Spleen (tissue), 11 donors: ENCODE data around the gene TTC7B. TPM values are rescaled to one million over a fixed set of nuclear protein-coding genes. Genes with fewer than 3 reads are reported as not detected.

Source experiments
- DNase-seq: peaks from one replicate; pipeline ENCODE4 v3.0.0-alpha.2; 2020
- H3K27ac ChIP-seq, 8 donors: fragments of 200-600 bp; sonication (generic) in 7 of 8; 1 replicate in 4 of 8; 2 replicates in 4 of 8; pipeline versions ENCODE4 v1.5.0 to v1.8.0; 2016 to 2021; ENCODE audit warnings: inconsistent platforms in 4 of 8, mild to moderate bottlenecking in 4 of 8, moderate library complexity in 1 of 8
- H3K27me3 ChIP-seq, 7 donors: fragments of 200-600 bp; sonication (generic) in 6 of 7; replicated peaks in 1 of 7; 1 replicate in 4 of 7; 2 replicates in 3 of 7; pipeline versions ENCODE4 v1.5.0 to v1.8.0; 2016 to 2021; ENCODE audit warnings: inconsistent platforms in 3 of 7, mild to moderate bottlenecking in 1 of 7
- H3K36me3 ChIP-seq, 6 donors: fragments of 200-600 bp; sonication (generic) in 5 of 6; 1 replicate in 4 of 6; 2 replicates in 2 of 6; pipeline versions ENCODE4 v1.5.0 to v1.8.0; 2016 to 2021; ENCODE audit warnings: inconsistent platforms in 2 of 6
- H3K4me1 ChIP-seq, 6 donors: fragments of 200-600 bp; sonication (generic) in 5 of 6; 1 replicate in 3 of 6; 2 replicates in 3 of 6; pipeline versions ENCODE4 v1.5.0 to v1.8.0; 2016 to 2021; ENCODE audit warnings: inconsistent platforms in 3 of 6
- H3K4me3 ChIP-seq, 8 donors: fragments of 200-600 bp; sonication (generic) in 7 of 8; 1 replicate in 4 of 8; 2 replicates in 4 of 8; pipeline versions ENCODE4 v1.5.0 to v1.8.0; 2016 to 2021; ENCODE audit warnings: inconsistent platforms in 4 of 8, mild to moderate bottlenecking in 4 of 8, moderate library complexity in 2 of 8
- H3K9me3 ChIP-seq, 8 donors: fragments of 200-600 bp; sonication (generic) in 7 of 8; 1 replicate in 4 of 8; 2 replicates in 4 of 8; pipeline versions ENCODE4 v1.5.0 to v1.8.0; 2016 to 2021; ENCODE audit warnings: inconsistent platforms in 4 of 8
- POLR2A ChIP-seq, 3 donors: fragments of 450-650 bp; IDR thresholded peaks; one replicate each; pipeline ENCODE4 v1.5.1; 2017; ENCODE audit warnings: antibody characterized with exemption in 3 of 3, mild to moderate bottlenecking in 1 of 3
- POLR2AphosphoS5 ChIP-seq, 3 donors: sonication (generic); formaldehyde crosslinking; IDR thresholded peaks; one replicate each; pipeline ENCODE4 v1.5.1; 2017; ENCODE audit warnings: antibody characterized with exemption in 3 of 3
- WGBS, 5 donors: extraction: QIAGEN DNeasy Blood & Tissue Kit in 3 of 5; methylation state at CpG; one replicate each; pipeline versions ENCODE4 v1.1.5 to v1.1.7; 2013 to 2018; 5-methylcytosine and 5-hydroxymethylcytosine counted together
- intact Hi-C: fragments of 100-400 bp; cut with DNase I; formaldehyde crosslinking; loops from one replicate; pipeline ENCODE4 v1.15.0; 2023; ENCODE audit warnings: low total_unique reads
- polyA plus RNA-seq, 3 donors: library from polyadenylated mRNA; stranded (reverse); fragments of 200-250 nt; gene quantifications; one replicate each; pipeline ENCODE4 v1.2.1, GENCODE V29; 2013
- total RNA-seq, 7 donors: library from RNA; depleted of rRNA in 3 of 7; stranded (reverse); fragments of >200 nt in 3 of 7; fragmentation: NEBNext Ultra II Directional in 4 of 7; extraction: Animal tissue kit (Norgen Biotek cat#: 25700) in 4 of 7; gene quantifications; one replicate each; pipeline versions ENCODE4 v1.1.0 to v1.2.1, GENCODE V29; 2016 to 2021
- TF ChIP-seq, protein P1 (sequence below), 11 experiments: fragments of 200-600 bp in 7 of 11; fragments of 450-650 bp in 4 of 11; sonication (generic) in 4 of 11; IDR thresholded peaks in 8 of 11; conservative IDR thresholded peaks in 3 of 11; 1 replicate in 7 of 11; 2 replicates in 4 of 11; pipeline versions ENCODE4 v1.4.0 to v1.8.0; 2016 to 2021; ENCODE audit warnings: antibody characterized with exemption in 11 of 11, inconsistent platforms in 4 of 11, mild to moderate bottlenecking in 1 of 11
- donor health status: healthy with polysubstance abuse.
- donor health status: DM: no; HTN: no; CAD: no; lungs with moderate emphysema.
- donor health status: DM: no; HTN: no; CAD: no.
- donor health status: Bipolar disorder and iron deficiency.
- donor health status: healthy.
- donor health status: DM: no; HTN: no; CAD: no.
- donor health status: DM: yes; HTN: yes; CAD: no.

The TTC7B gene
- total and polyA plus RNA-seq, 10 donors, result 6.6 to 98.4 (median 62.6) TPM

- 91 to 97% (median 93%) methylated on average over 3 of the region's 3 CpGs for WGBS, 5 donors
- Histone ChIP-seq H3K9me3 (no peaks in the 10 kb centered on the region), H3K36me3 (peaks cover 0 to 46% (median 11%) of the 10 kb centered on the region in 6 donors), H3K27ac (no peak overlapping the region), H3K4me3 (no peak overlapping the region), H3K27me3 (no peaks in the 10 kb centered on the region), H3K4me1 (peaks cover 0 to 10% (median 0%) of the 10 kb centered on the region in 6 donors)
- intact Hi-C loops, result no loop called here
- DNase-seq, result no peak
- no peak for TF ChIP-seq POLR2A (IDR thresholded peaks at IDR 0.05)
- no peak for TF ChIP-seq POLR2AphosphoS5 (IDR thresholded peaks at IDR 0.05)
- TF ChIP-seq, protein P1, sequence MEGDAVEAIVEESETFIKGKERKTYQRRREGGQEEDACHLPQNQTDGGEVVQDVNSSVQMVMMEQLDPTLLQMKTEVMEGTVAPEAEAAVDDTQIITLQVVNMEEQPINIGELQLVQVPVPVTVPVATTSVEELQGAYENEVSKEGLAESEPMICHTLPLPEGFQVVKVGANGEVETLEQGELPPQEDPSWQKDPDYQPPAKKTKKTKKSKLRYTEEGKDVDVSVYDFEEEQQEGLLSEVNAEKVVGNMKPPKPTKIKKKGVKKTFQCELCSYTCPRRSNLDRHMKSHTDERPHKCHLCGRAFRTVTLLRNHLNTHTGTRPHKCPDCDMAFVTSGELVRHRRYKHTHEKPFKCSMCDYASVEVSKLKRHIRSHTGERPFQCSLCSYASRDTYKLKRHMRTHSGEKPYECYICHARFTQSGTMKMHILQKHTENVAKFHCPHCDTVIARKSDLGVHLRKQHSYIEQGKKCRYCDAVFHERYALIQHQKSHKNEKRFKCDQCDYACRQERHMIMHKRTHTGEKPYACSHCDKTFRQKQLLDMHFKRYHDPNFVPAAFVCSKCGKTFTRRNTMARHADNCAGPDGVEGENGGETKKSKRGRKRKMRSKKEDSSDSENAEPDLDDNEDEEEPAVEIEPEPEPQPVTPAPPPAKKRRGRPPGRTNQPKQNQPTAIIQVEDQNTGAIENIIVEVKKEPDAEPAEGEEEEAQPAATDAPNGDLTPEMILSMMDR (IDR thresholded peaks at IDR 0.05 in 8 of 11, conservative IDR thresholded peaks at IDR 0.05 in 3 of 11), result no peak
Measured at GRCh38 chr14:90649557-90650135, 166.6 kb downstream of the TTC7B start.

- Histone ChIP-seq H3K27me3 (no peaks in the 10 kb centered on the region), H3K9me3 (no peaks in the 10 kb centered on the region), H3K27ac (no peak overlapping the region), H3K4me1 (peaks cover 0 to 15% (median 0%) of the 10 kb centered on the region in 6 donors), H3K4me3 (no peak overlapping the region), H3K36me3 (peaks cover 0 to 45% (median 10%) of the 10 kb centered on the region in 6 donors)
- intact Hi-C loops, result no loop called here
- WGBS, 5 donors, result 30 to 73% (median 54%) methylated on average over 4 of the region's 4 CpGs
- DNase-seq, result no peak
- TF ChIP-seq, protein P1 (IDR thresholded peaks at IDR 0.05 in 8 of 11, conservative IDR thresholded peaks at IDR 0.05 in 3 of 11), result no peak
- TF ChIP-seq POLR2AphosphoS5 (IDR thresholded peaks at IDR 0.05) (no peak), POLR2A (IDR thresholded peaks at IDR 0.05) (no peak)
Measured at GRCh38 chr14:90649083-90649482, 167.1 kb downstream of the TTC7B start.

- DNase-seq, result no peak
Measured at GRCh38 chr14:90648421-90648820, 167.8 kb downstream of the TTC7B start.

DNA sequence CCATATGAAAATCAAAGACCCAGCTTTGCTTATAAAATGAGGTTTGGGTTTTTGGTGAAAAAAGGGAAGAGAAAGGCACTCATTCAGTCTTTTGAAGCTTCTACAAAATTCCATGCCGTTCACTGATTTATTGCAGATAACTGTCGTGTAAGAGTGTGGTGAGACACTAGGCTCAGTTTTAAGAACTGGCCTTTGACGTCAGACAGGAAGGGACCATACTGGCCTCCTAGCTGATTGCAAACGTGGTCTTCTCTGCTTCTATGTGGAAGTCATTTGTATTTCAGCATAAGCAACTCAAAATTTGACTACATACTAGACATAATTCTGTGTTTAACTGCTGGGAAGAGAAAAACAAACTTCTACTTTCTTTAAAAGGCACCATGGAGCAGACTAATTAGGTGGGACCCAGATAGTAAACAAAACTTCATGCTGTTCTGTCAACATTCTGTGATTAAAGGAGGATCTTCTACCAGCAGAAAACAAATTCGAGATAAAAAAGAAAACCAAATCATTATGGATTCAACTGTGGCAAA, 168.7 kb downstream of the TTC7B start:
- H3K4me1 ChIP-seq, result peaks cover 0 to 15% (median 0%) of the 10 kb centered on the region in 6 donors
- no peak overlapping the region for H3K27ac ChIP-seq
- no peak for TF ChIP-seq POLR2AphosphoS5 (IDR thresholded peaks at IDR 0.05)
- TF ChIP-seq, protein P1 (IDR thresholded peaks at IDR 0.05 in 8 of 11, conservative IDR thresholded peaks at IDR 0.05 in 3 of 11), result no peak
- no peak for TF ChIP-seq POLR2A (IDR thresholded peaks at IDR 0.05)
- no peak for DNase-seq
- H3K36me3 ChIP-seq, result peaks cover 0 to 47% (median 8%) of the 10 kb centered on the region in 6 donors
- H3K27me3 ChIP-seq, result no peaks in the 10 kb centered on the region
- WGBS, 5 donors, result 37 to 59% (median 42%) methylated on average over 5 of the region's 5 CpGs
- H3K9me3 ChIP-seq, result no peaks in the 10 kb centered on the region
- intact Hi-C loops, result no loop called here
- H3K4me3 ChIP-seq, result no peak overlapping the region

More at GRCh38 chr14:90648421-90648820, 167.8 kb downstream of the TTC7B start:
- Histone ChIP-seq H3K36me3 (peaks cover 0 to 45% (median 10%) of the 10 kb centered on the region in 6 donors), H3K27me3 (no peaks in the 10 kb centered on the region), H3K9me3 (no peaks in the 10 kb centered on the region), H3K4me3 (no peak overlapping the region), H3K27ac (no peak overlapping the region), H3K4me1 (peaks cover 0 to 15% (median 0%) of the 10 kb centered on the region in 6 donors)
- WGBS, 5 donors, result 94 to 99% (median 96%) methylated on average over 5 of the region's 5 CpGs
- TF ChIP-seq, protein P1 (IDR thresholded peaks at IDR 0.05 in 8 of 11, conservative IDR thresholded peaks at IDR 0.05 in 3 of 11), result no peak
- TF ChIP-seq POLR2A (IDR thresholded peaks at IDR 0.05), result no peak
- TF ChIP-seq POLR2AphosphoS5 (IDR thresholded peaks at IDR 0.05), result no peak
- intact Hi-C loops, result no loop called here
